Measurements from ENCODE around the gene GRIPAP1. TPM values are rescaled to one million over a fixed set of nuclear protein-coding genes. Genes with fewer than 3 reads are reported as not detected.
A peak's percentile ranks its signal among the peaks of the same experiment; 100 is the strongest.

Gene GRIPAP1
- total RNA-seq, 1 donor from 2014 or later, result 28.8 TPM

DNA sequence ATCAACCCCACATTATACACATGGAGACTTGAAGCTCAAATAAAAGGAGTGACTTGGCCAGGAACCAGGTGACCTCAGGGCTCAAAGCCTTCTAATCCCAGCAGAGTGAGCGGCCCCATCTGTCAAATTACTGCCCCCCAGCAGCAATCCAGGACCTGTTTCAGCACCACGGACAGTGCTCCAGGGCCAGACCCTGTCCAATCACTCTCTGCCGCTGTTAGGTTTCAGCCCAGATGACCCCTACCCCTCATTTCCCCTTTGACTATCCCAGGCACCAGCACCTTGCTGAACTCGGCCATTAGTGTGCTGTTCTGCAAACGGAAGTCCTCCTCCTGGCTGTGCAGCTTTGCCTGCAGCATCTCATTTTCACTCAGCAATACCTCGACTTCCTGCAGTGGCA, 5.1 kb downstream of the GRIPAP1 start:
- Mint-ChIP-seq H3K27ac (ENCODE audit: unreplicated experiment) (no peak overlapping the region), H3K4me1 (ENCODE audit: low read depth) (peaks cover 14% of the 10 kb centered on the region), H3K4me3 (ENCODE audit: unreplicated experiment) (no peak overlapping the region), H3K9me3 (ENCODE audit: low read depth) (peaks cover 11% of the 10 kb centered on the region), H3K27me3 (ENCODE audit: low read depth) (no peaks in the 10 kb centered on the region), H3K36me3 (ENCODE audit: low read depth) (peaks cover 21% of the 10 kb centered on the region)
- DNase-seq (ENCODE audit: low spot score), result peak; percentile 33
- no peak for TF ChIP-seq CTCF (IDR thresholded peaks at IDR 0.05)

DNA sequence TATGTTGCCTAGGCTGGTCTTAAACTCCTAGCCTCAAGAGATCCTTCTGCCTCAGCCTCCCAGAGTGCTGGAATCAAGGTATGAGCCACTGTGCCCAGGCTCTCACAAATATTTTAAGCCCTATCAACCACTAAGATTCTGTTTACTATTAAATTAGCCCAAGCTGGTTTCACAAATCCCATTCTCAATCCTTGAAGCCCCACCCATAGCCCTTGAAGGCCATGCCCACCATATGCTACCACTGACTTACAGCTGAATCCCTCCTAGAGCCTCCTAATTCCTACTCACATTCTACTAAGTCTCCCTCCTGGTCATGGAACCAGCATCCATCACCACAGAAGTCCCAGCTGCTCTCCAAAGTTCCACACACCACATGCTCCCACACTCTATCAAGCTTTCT, 9.7 kb downstream of the GRIPAP1 start:
- Mint-ChIP-seq H3K4me1 (ENCODE audit: low read depth) (no peaks in the 10 kb centered on the region), H3K4me3 (ENCODE audit: unreplicated experiment) (no peak overlapping the region), H3K27ac (ENCODE audit: unreplicated experiment) (no peak overlapping the region), H3K9me3 (ENCODE audit: low read depth) (peaks cover 6% of the 10 kb centered on the region), H3K36me3 (ENCODE audit: low read depth) (peaks cover 21% of the 10 kb centered on the region), H3K27me3 (ENCODE audit: low read depth) (no peaks in the 10 kb centered on the region)
- no peak for TF ChIP-seq CTCF (IDR thresholded peaks at IDR 0.05)
- DNase-seq (ENCODE audit: low spot score), result no peak

DNA sequence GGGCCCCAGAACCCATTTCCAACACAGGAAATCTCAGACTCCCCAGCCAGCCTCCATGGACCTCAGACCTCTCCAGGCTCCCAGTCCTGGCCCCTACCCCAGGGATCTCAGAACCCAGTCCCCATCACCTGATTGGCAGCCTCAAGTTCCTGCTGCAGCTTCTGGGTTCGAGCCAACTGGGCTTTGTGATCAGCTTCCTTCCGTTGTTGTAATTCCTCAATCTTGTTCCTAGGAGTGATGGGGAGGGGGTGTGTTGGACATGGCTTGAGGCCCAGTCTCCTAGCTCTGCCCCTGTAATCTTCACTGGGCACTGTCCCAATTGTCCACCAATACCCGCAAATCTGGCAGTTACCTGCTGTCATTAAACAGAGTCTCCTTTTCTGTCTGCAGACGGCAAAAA, 12.6 kb downstream of the GRIPAP1 start:
- no peaks in the 10 kb centered on the region for H3K27me3 Mint-ChIP-seq (ENCODE audit: low read depth)
- peaks cover 4% of the 10 kb centered on the region for H3K9me3 Mint-ChIP-seq (ENCODE audit: low read depth)
- no peaks in the 10 kb centered on the region for H3K4me1 Mint-ChIP-seq (ENCODE audit: low read depth)
- no peak overlapping the region for H3K27ac Mint-ChIP-seq (ENCODE audit: unreplicated experiment)
- peaks cover 18% of the 10 kb centered on the region for H3K36me3 Mint-ChIP-seq (ENCODE audit: low read depth)
- TF ChIP-seq CTCF (IDR thresholded peaks at IDR 0.05), result no peak
- H3K4me3 Mint-ChIP-seq (ENCODE audit: unreplicated experiment), result no peak overlapping the region
- DNase-seq (ENCODE audit: low spot score), result peak; percentile 36

GRCh38 chrX:48983896-48984295, 18.2 kb downstream of the GRIPAP1 start:
- H3K36me3 Mint-ChIP-seq (ENCODE audit: low read depth), result peaks cover 25% of the 10 kb centered on the region
- H3K4me3 Mint-ChIP-seq (ENCODE audit: unreplicated experiment), result no peak overlapping the region
- peaks cover 4% of the 10 kb centered on the region for H3K9me3 Mint-ChIP-seq (ENCODE audit: low read depth)
- H3K27ac Mint-ChIP-seq (ENCODE audit: unreplicated experiment), result no peak overlapping the region
- DNase-seq (ENCODE audit: low spot score), result no peak
- TF ChIP-seq CTCF (IDR thresholded peaks at IDR 0.05), result no peak
- no peaks in the 10 kb centered on the region for H3K4me1 Mint-ChIP-seq (ENCODE audit: low read depth)
- no peaks in the 10 kb centered on the region for H3K27me3 Mint-ChIP-seq (ENCODE audit: low read depth)

DNA sequence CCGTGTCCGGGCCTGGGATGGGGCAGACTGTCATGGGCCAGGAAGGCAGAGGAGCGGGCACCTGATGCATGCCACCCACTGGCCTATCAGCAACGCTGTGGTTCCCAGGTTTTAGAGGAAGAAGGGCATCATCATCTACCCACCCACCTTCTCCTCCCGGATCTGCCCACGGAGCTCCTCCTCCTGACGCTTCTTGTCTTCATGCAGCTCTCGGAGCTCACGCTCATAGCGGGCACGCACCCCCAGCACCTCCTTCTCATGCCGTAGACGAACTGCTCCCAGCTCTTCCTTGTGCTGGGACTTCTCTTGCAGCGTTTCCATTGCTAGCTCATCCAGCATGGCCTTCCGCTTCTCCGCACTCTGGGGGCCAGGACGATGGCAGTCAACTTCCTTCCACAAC, 19.0 kb downstream of the GRIPAP1 start:
- TF ChIP-seq CTCF (IDR thresholded peaks at IDR 0.05), result no peak
- H3K4me1 Mint-ChIP-seq (ENCODE audit: low read depth), result no peaks in the 10 kb centered on the region
- H3K27ac Mint-ChIP-seq (ENCODE audit: unreplicated experiment), result no peak overlapping the region
- H3K4me3 Mint-ChIP-seq (ENCODE audit: unreplicated experiment), result no peak overlapping the region
- no peak for DNase-seq (ENCODE audit: low spot score)
- peaks cover 4% of the 10 kb centered on the region for H3K9me3 Mint-ChIP-seq (ENCODE audit: low read depth)
- no peaks in the 10 kb centered on the region for H3K27me3 Mint-ChIP-seq (ENCODE audit: low read depth)
- peaks cover 21% of the 10 kb centered on the region for H3K36me3 Mint-ChIP-seq (ENCODE audit: low read depth)
